NK-92 treated with Interleukin-12 subunit alpha and Interleukin-12 subunit beta, amount 100 ng/mL, for 24 hours (cell line): Measurements from ENCODE around the gene SEMA3D.
"Not testable (repeated sequence)": the region's sequence is repeated elsewhere in the genome, so short reads cannot be mapped to it uniquely, and the experiment has no call there.

ENCODE experiments used
- DNase-seq: peaks from one replicate; lab custom pipeline; 2025; lab: John Stamatoyannopoulos, UW

SEMA3D gene

GRCh38 chr7:85031475-85031874 is 155.4 kb downstream of the SEMA3D start:
- no peak for DNase-seq

- no peak for DNase-seq
Measured at GRCh38 chr7:85030893-85031292, 156.0 kb downstream of the SEMA3D start.

DNA sequence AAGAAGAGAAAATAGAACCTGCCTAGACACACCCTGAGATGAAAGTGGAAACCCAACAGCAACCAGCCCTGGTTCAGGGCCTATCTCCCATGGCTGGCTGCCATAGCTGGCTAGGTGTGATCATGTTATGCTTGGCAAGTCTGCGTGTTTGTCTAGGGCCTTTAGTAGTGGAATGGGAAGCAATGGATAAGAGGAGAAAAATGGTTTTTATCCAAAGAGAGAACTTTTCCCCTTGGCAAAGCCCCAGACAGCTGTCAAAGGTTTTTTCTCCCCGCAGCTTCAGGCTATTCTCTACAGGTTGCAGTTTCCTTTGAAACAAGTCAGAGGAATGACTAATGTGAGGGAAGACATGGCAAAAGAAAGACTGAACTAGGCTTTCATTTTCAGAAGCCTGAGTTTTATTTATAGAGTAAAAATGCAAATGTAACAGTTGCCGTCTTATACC is 161.5 kb downstream of the SEMA3D start:
- no peak for DNase-seq

DNA sequence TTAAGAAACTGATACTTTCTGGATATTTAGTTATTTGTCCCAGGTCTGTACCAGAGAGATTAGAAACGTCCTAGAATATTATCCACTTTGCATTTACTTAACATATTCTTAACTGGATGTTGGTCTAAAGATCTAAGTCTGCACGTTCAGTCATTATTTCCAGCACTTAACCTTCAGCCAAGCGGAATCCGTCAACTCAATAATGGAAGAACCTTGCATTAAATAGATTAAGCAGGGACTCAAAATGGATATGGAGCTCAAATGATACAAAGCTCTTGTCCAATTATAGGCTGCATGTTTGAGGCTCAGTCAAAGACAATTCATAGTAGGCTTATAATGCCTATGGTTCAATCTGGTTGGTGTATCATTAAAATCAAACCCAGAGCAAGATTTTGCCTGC is 162.9 kb downstream of the SEMA3D start:
- no peak for DNase-seq

- DNase-seq = no peak
Measured at GRCh38 chr7:85023066-85023712, 163.7 kb downstream of the SEMA3D start.

DNA sequence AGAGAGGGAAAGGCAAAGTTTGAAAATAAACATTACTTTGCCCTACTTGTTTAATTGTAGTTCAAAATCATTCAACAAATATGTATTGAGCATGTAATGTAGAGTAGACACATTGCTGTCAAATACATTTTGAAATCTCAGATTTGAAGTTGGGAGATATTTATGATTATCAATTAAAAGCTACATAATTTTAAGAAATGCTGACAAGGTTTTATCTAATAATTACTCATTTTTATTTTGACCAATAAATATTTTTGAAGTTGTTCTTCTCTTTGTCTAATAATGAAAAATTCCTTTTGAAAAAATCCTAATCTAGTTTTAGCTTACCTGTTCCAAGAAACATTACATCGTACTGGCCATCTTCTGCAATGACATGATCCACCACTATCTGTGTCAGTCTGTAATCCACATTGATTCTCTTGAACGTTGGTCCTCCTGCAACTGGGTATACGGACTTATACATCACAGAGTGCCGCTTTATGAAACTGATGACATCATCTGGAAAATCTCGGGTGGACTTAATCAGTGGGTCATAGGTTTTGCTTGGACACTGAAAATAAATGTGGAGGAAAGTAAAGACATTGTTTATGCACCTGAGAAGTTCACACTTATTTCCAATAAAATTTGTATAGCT is 164.7 kb downstream of the SEMA3D start:
- no peak for DNase-seq

DNA sequence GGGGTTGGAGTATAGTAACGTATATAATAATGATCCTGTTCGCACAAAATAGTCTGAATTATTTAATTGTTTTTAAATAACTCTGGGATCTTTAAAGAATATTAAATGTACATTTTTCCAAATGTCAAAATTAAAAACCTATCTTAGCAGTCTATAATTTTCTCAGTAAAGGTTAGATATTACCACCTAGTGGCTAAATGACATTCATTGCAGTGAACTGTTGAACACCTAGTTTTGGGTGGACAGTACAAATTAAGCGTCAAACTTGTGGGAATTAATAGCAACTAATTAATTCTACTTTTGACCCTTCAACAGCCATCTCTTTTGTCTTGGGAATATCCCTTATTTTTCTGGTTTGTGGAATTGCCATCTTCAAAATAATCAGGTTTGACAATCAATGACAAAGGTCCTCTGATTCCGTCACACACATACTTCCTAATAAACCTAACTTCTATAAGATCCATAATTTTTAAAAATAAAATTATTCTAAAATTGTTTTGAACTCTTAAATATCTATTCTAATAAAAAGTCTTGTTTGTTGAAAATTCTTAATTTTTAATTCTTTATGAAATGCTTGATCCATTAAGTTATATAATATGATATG is 165.7 kb downstream of the SEMA3D start:
- no peak for DNase-seq

GRCh38 chr7:85019778-85020177 is 167.1 kb downstream of the SEMA3D start:
- no peak for DNase-seq

- no peak for DNase-seq
Measured at GRCh38 chr7:85019176-85019575, 167.7 kb downstream of the SEMA3D start.

DNA sequence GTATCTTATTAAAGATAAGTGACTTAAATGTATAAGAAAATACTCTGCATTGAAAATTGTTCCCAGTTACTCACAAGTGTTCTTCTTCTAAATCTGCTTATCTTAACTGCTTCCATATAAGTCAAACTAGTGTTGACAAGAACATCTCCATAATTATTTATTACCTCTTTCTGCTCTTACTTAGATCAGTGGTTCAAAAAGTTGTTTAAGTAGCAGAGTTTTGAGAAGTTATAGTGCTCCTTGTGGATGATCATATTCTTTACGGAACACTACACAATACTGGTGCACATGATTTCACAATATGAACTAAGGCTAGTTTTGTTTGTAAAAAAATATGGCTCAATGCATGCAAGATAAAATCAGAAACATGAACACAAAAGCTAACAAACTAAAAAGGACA is 168.4 kb downstream of the SEMA3D start:
- DNase-seq = no peak

GRCh38 chr7:85016286-85016685 is 170.6 kb downstream of the SEMA3D start:
- no peak for DNase-seq

DNA sequence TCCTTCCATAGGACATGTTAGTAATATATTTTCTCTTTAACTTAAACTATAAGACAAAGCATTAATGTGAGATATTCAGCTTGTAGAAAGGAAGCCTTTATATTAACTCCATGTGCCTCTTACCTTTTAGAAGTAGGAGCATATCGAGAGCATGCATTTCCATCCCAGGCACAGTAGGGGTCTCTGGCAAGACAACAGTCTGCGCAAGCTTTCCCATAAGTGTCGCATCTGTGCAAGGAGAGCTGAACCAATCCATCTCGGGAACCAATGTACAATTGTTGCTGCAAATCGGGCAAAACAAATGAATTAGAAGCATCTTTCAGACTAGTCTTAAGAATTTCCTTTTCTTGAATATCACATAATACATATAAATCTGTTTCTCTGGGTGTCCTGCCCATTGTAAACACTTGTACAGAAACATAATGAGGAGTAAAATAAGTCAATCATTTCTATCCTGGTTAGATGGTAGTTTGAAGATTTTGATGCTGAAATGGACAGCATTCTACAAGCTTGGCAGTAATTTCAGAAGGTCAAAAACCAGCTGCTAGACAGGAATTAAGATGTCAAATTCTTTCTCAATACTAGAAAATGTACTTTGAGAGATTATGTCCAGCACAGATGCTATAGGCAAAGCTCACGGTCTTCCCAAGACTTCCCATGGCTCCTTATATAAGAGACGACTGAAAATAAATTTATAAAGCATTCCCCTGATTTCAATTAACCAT is 171.8 kb downstream of the SEMA3D start:
- no peak for DNase-seq

DNA sequence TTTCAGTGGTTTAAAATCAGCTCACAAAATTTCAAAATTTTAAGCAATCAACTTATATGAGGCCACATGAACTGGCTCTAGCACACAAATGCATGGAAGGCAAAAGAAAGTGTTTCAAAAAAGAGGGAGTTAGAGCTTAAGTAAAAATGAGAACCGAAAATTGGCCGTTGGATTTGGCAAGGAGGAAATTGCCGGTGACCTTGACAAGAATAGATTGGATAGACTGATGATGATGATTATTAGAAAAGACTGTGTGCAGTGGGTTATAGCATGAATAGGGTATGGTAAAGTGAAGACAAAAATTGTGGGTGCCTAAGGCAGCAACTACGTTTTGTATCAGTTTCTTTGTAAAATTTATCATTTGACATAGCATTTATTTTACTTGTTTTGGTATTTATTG is 175.7 kb downstream of the SEMA3D start:
- DNase-seq = no peak

DNA sequence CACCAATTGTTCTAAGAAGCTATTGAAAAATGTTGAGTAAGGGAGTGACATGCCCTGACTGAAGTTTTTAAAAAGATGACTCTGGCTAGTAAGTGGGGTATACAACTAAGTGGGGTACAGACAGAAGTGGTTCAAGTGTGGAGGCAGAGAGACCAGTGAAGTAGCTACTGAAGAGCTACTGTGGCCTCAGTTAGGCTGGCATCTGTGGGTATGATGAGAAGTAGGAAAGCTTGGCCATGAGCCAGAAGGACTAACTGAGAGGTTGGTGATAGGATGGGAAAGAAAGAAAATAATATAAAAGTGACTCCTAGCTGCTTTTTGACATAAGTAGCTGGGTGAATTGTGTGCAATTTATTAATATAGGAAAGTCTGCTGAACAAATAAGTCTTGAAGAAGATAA is 176.6 kb downstream of the SEMA3D start:
- no peak for DNase-seq

DNA sequence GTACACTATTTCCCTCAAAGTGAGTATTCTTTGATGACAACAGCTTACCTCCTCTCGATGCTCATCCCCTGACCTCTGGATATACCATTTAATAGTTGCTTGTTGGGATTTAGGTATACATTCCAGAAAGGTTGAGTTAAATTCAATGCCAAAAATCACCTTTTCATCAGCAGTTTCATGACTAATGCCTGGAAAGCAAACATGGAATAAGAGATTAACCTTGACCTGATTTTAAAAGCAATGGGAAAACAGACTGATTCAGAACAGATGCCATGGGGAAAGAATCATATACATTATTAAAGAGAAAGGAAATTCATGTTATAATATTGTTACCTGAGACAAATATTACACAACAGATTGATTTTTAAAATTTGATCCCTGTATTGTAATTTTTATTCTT is 180.1 kb downstream of the SEMA3D start:
- no peak for DNase-seq

GRCh38 chr7:85004402-85004801 is 182.5 kb downstream of the SEMA3D start:
- no peak for DNase-seq

DNA sequence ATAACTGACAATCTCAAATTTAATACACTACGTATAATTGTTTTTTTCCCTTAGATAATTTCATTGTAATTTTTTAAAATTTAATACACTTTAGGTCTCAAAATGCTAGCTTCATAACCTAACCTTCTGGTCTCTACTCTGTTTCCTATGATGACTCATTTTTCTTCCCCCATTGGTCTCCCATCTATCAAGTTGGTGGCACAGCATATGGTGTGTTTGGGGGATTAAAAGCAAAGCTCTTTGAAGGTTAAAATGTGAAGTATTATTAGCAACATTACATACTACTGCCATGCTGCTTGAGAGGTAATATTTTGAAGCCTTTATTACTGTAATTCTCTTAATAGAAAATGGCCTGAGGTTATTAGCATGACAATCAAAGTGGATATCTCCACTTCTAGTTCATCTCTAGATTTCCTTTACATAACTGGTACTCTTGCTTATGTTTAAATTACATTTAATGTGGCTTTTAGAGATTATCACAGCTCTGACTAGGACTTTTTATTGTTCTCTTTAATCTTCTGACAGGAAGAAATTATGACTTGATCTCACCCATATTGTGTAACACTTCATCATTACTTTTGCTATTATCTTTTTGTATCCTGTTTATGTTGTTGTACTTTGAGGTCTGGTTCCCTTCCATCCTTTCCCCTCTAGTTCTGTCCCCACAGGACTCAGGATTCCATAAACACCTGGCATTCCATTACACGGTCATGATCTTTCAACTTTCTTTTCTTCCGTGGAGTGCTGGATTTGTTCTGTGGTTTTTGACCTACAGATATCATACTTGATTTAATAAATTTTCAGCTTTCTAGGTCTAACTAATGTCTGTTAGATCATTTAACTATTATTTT is 185.1 kb downstream of the SEMA3D start:
- no peak for DNase-seq

DNA sequence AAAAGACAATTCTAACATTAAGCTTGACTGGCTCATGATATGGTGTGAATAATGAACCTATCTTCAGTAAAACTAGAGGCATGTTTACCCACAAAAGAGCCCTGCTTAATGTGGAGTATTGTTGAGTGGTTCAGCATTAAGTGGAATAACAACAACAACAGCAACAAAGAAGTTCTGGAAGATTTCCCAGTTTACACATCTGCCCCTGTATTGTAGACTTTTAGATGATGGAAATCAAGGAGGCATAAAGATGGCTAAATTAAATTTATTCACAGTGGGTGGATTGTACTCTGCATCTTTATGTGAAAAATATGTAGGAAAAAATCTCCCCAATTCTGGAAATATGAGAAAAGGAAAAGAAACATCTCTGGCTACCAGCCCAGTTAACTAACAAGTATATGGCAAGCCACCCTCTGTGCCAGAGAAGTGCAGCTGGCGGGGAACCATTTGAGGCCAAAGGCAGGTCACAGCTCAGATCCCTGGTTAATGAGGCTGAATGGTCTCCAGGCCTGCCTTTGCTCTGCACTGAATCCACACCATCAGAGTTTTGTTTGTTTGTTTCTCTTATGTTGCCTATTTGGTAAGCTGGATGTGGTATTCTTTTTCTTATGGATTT is 186.0 kb downstream of the SEMA3D start:
- no peak for DNase-seq

- no peak for DNase-seq
Measured at GRCh38 chr7:84999450-84999849, 187.4 kb downstream of the SEMA3D start.

- no peak for DNase-seq
Measured at GRCh38 chr7:84998665-84999064, 188.2 kb downstream of the SEMA3D start.

- DNase-seq = no peak
Measured at GRCh38 chr7:84997626-84998025, 189.2 kb downstream of the SEMA3D start.

DNA sequence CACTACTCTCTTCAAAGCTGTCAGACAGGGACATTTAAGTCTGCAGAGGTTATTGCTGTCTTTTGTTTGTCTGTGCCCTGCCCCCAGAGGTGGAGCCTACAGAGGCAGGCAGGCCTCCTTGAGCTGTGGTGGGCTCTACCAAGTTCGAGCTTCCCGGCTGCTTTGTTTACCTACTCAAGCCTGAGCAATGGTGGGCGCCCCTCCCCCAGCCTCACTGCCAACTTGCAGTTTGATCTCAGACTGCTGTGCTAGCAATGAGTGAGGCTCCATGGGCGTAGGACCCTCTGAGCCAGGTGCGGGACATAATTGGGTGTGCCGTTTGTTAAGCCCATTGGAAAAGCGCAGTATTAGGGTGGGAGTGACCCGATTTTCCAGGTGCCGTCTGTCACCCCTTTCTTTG is 193.9 kb downstream of the SEMA3D start:
- DNase-seq = not testable (repeated sequence)
